KMS-11 (cell line): ENCODE data around the gene GCLC.

Experiments
- H2AFZ ChIP-seq: fragments of 200-600 bp; sonication (generic); 2 replicates; pipeline ENCODE4 v1.6.1; 2016; ENCODE audit warnings: antibody characterized with exemption, mixed run types, low read depth
- H3K27ac ChIP-seq: fragments of 200-600 bp; sonication (generic); 2 replicates; pipeline ENCODE4 v1.6.1; 2016; ENCODE audit warnings: mild to moderate bottlenecking, mixed run types
- H3K27me3 ChIP-seq: fragments of 200-600 bp; sonication (generic); 2 replicates; pipeline ENCODE4 v1.6.1; 2017; ENCODE audit warnings: mild to moderate bottlenecking, low read depth, mixed run types, moderate library complexity; ENCODE audit not compliant: insufficient read depth
- H3K36me3 ChIP-seq: fragments of 200-600 bp; sonication (generic); 2 replicates; pipeline ENCODE4 v1.6.1; 2017; ENCODE audit warnings: mild to moderate bottlenecking, mixed run types; ENCODE audit not compliant: insufficient read depth
- H3K4me1 ChIP-seq: fragments of 200-600 bp; sonication (generic); 2 replicates; pipeline ENCODE4 v1.6.1; 2016; ENCODE audit warnings: mild to moderate bottlenecking, low read depth, mixed run types; ENCODE audit not compliant: poor library complexity, severe bottlenecking
- H3K4me2 ChIP-seq: fragments of 200-600 bp; sonication (generic); 2 replicates; pipeline ENCODE4 v1.7.0; 2016; ENCODE audit warnings: mild to moderate bottlenecking, mixed run types
- H3K4me3 ChIP-seq: fragments of 200-600 bp; sonication (generic); IDR thresholded peaks from 2 replicates; pipeline ENCODE4 v1.6.1; 2017; ENCODE audit warnings: low read depth, low read length, mixed read lengths; ENCODE audit not compliant: insufficient read depth
- H3K79me2 ChIP-seq: fragments of 200-600 bp; sonication (generic); 2 replicates; pipeline ENCODE4 v1.6.1; 2016; ENCODE audit warnings: low read depth, mixed run types; ENCODE audit not compliant: insufficient read depth
- H3K9ac ChIP-seq: fragments of 200-600 bp; sonication (generic); 2 replicates; pipeline ENCODE4 v1.6.1; 2016; ENCODE audit warnings: mild to moderate bottlenecking, mixed run types
- H4K20me1 ChIP-seq: fragments of 200-600 bp; sonication (generic); 2 replicates; pipeline ENCODE4 v1.6.1; 2016; ENCODE audit warnings: mild to moderate bottlenecking, mixed run types; ENCODE audit not compliant: insufficient read depth
- CTCF ChIP-seq: fragments of 200-600 bp; sonication (generic); conservative IDR thresholded peaks from 2 replicates; pipeline ENCODE4 v1.6.1; 2017; ENCODE audit warnings: low read depth, mild to moderate bottlenecking, antibody characterized with exemption, low read length, moderate library complexity, mixed read lengths

Gene GCLC

GRCh38 chr6:53514677-53515076, 30.2 kb downstream of the GCLC start:
- no peaks in the 10 kb centered on the region; the same call in 1 of the 2 replicates for H3K36me3 ChIP-seq
- no peaks in the 10 kb centered on the region for H3K79me2 ChIP-seq
- H3K4me1 ChIP-seq = no peaks in the 10 kb centered on the region
- no peak overlapping the region for H3K4me2 ChIP-seq
- no peak overlapping the region for H3K27ac ChIP-seq
- no peak for TF ChIP-seq CTCF
- H3K27me3 ChIP-seq = no peaks in the 10 kb centered on the region
- H3K4me3 ChIP-seq = no peak overlapping the region
- no peak overlapping the region for H2AFZ ChIP-seq
- H3K9ac ChIP-seq = no peak overlapping the region
- H4K20me1 ChIP-seq = no peaks in the 10 kb centered on the region

- no peaks in the 10 kb centered on the region for H3K79me2 ChIP-seq
- H4K20me1 ChIP-seq = no peaks in the 10 kb centered on the region
- H3K36me3 ChIP-seq = no peaks in the 10 kb centered on the region; the same call in 1 of the 2 replicates
- H3K4me1 ChIP-seq = no peaks in the 10 kb centered on the region
- no peak overlapping the region for H2AFZ ChIP-seq
- no peak overlapping the region for H3K9ac ChIP-seq
- no peak overlapping the region for H3K4me2 ChIP-seq
- H3K4me3 ChIP-seq = no peak overlapping the region
- H3K27me3 ChIP-seq = no peaks in the 10 kb centered on the region
- no peak overlapping the region for H3K27ac ChIP-seq
- no peak for TF ChIP-seq CTCF
Observed at GRCh38 chr6:53513519-53513966, 31.4 kb downstream of the GCLC start.

- no peak for TF ChIP-seq CTCF
- H3K27ac ChIP-seq = no peak overlapping the region
- H3K4me2 ChIP-seq = no peak overlapping the region
- no peaks in the 10 kb centered on the region for H4K20me1 ChIP-seq
- H3K27me3 ChIP-seq = no peaks in the 10 kb centered on the region
- no peak overlapping the region for H3K9ac ChIP-seq
- no peaks in the 10 kb centered on the region; the same call in 1 of the 2 replicates for H3K36me3 ChIP-seq
- H3K4me1 ChIP-seq = no peaks in the 10 kb centered on the region
- no peak overlapping the region for H3K4me3 ChIP-seq
- H2AFZ ChIP-seq = no peak overlapping the region
- no peaks in the 10 kb centered on the region for H3K79me2 ChIP-seq
Observed at GRCh38 chr6:53513056-53513455, 31.8 kb downstream of the GCLC start.

GRCh38 chr6:53512626-53513025, 32.3 kb downstream of the GCLC start:
- H3K9ac ChIP-seq = no peak overlapping the region
- H3K4me3 ChIP-seq = no peak overlapping the region
- no peaks in the 10 kb centered on the region for H3K27me3 ChIP-seq
- TF ChIP-seq CTCF = no peak
- H3K79me2 ChIP-seq = no peaks in the 10 kb centered on the region
- H4K20me1 ChIP-seq = no peaks in the 10 kb centered on the region
- no peaks in the 10 kb centered on the region; the same call in 1 of the 2 replicates for H3K36me3 ChIP-seq
- no peaks in the 10 kb centered on the region for H3K4me1 ChIP-seq
- H2AFZ ChIP-seq = no peak overlapping the region
- no peak overlapping the region for H3K27ac ChIP-seq
- H3K4me2 ChIP-seq = no peak overlapping the region

- no peaks in the 10 kb centered on the region for H3K27me3 ChIP-seq
- peaks cover 3% of the 10 kb centered on the region; the same call in 1 of the 2 replicates for H3K36me3 ChIP-seq
- no peaks in the 10 kb centered on the region for H3K79me2 ChIP-seq
- no peak overlapping the region for H3K4me3 ChIP-seq
- H2AFZ ChIP-seq = no peak overlapping the region
- H3K4me2 ChIP-seq = no peak overlapping the region
- no peak overlapping the region for H3K9ac ChIP-seq
- no peak for TF ChIP-seq CTCF
- H3K4me1 ChIP-seq = no peaks in the 10 kb centered on the region
- H3K27ac ChIP-seq = no peak overlapping the region
- H4K20me1 ChIP-seq = no peaks in the 10 kb centered on the region
Observed at GRCh38 chr6:53510746-53511145, 34.2 kb downstream of the GCLC start.
